Measurements from ENCODE around the gene CREB5.

Gene CREB5

DNA sequence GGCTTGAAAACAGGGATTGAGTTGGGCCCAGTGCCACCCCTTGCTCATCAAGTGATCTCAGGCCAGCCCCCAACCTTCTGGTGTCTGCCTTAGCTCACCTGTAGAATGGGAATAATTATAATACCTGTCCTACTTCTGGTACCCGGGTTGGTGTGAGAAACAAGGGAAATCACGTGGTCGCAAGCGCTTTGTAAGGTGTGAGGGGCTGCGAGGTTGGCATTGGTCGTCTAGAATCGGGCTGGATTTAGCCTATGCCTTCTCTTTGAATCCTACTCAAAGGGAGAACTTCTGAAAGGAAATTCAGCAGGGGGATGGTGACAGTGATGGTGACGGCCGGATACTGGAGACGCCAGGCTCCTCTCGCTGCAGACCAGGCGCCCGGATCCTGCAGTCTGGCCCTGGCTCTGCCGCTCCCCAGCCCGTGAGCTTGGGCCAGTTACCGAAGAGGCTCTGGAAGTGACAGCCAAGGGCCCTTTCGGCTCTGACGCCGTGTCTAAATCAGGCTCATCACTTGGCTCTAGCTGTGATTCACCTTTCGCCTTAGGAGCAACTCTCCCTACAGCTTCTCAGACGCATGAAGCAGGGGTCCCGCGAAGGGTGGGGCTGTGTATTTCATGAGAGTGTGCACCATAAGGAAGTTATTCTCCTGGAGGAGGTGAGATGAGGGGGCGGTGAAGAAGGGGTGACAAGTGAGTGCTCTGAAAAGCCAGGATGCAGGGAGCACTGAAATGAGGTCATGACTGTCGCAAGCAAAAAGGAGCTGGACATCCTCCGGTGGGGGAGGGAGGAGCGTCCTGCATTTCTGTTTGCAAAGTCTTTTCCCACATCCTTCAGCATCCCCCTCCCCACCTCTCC, 4.0 kb upstream of the CREB5 start:
- no peak for DNase-seq (ENCODE audit: low read depth)

DNA sequence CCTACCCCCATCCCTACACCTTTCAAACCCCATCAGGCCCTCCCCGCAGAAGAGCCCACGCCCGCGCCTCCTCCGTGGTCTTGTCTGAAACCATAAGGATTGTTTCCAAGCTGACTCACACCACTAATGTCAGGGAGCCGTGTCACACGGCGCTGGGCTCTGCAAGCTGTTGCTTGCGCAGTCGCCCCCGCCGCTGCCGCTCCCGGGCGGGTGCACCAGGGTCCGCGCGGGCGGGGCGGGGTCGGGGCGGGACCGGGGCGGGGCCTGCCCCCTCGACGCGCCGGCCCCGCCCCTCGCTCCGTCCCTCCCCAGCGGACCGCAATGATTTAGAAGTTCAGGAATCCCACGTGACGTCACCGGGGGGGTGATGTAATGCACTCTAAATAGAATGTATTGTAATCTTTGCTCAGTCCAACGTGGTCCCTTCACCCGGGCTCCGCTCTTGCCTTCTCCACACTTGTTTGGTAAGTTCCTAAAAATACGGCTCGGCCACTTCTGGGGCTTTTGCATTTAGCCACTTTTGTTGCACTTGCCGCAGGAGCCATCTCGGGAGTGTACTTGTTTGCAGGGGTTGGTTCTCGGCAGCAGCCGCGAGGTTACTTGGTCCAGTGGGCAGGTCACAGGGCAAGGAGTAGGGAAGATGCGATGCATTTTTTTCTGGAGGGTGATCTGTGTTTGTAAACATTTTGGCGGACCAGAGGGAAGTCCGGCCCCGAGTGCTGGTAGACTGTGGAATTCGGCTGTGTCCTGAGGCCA, 3.2 kb upstream of the CREB5 start:
- peak; percentile 77 for DNase-seq (ENCODE audit: low read depth)

DNA sequence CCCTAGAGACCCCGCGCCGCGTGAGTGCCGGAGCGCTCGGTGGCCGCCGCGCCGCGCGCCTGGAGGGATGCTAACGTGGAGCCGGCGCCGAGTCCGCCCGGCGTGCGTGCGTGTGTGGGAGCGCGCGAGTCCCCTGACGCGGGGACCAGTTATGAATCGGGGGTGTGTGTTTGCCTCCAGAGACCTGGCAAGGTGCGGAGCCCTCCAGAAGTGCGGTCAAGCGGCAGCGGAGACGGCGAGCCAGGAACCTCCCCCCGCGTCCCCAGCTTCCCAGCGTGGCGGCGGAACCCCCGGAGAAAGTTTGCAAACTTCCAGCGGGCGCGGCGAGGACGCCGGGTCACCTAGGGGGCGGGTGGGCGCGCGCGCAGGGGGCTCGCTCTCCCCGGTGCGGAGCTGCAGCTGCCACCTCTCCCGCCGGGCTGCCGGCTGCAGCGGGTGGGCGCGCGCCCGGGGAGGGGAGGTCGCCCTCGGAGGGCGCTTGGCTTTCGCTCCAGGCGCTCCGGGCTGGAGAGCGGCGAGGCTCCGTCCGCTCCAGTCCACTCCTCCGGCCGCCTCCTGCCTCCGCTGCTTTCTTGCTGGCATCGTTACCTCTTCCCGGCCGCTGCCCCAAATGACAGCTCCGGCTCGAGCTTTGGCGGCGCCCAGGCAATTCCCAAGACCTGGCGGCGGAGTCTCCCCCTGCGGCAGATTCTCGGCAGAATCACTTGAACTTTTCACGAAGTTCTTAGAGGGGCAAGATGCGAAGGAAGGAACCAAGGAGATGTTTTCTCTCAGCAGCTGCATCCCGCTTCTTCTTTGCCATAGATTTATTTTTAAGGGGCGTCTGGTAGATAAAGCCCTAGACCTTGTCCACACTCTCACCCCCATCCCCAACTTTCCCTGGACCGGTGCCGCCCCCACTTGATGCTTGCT, 2.3 kb upstream of the CREB5 start:
- DNase-seq (ENCODE audit: low read depth): no peak

DNA sequence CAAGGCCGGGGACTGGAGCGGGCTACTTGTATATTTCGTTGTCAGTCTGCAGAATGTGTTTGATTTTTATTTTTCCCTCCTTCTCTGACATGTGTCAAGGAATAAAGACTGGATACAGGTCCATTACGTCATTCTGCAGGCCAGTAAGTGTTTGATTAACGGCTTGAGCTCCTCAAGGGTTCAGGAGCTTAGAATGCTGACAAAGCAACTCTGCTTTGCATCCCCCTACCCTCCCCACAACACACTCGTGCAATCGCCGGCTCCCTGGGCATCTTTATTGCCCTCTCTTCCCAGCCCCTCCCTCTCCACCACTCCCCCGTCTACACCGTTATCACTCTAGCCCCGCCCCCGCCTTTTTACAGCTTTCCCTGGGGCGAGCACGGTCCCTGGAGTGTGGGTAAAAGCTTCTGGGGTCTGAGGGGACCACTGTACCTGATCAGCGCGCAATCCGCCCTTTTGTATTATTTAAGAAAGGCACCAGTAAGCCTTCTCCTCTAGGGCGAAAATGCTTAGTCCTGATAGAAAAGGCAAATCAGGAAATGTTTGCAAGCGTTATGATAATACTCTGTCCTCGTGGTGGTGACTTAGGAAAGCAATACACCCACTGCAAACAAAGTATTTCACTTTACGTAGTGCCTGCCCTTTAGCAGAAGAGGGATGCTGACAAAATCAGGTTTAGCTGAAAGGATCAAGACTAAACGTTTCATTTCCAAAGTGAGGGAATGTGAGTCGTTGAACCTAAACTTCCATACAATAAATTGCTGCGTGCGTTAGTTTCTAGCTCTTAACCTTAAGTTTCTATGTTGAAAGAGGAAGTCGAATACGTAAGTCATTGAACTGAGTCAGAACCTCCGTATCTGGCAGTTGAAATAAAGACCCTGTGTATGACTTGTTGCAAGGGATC, 1.4 kb upstream of the CREB5 start:
- no peak for DNase-seq (ENCODE audit: low read depth)

DNA sequence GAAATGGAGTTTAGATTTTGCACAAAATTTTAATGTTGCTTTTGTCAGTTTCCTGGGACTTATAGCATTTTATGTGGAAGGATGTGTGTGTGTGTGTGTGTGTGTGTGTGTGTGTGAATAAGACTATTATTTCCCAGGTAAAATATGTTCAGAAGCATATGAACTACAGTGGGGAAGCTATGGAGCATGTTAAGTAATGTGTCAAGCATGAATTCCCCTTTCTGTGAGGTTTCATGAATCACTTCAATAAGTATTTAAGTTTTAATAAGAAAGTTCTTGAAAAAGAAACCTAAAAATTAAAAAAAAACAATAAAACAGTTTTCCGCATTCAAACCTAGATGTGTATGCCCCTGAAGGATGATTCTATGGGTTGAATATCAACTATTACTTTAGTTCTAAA, 693 bp downstream of the CREB5 start:
- no peak for DNase-seq (ENCODE audit: low read depth)

DNA sequence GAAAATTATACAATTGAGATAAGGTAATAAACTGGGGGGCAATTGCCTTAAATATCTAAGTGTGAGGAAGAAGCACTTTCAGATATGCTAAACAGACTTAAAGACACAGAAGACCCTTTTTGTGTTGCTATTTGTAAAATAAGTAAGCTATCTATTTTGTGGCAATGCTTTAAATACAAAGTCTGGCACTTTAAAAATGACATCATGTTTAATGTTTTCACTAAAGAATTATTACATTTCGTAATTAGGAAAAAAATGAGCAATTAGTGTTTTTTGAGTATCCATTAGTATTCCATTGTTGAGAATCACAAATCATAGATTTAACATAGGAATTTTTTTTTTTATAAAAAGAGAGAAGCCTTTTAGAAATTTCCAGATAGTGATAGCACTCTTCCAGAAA, 2.1 kb downstream of the CREB5 start:
- DNase-seq (ENCODE audit: low read depth): no peak

DNA sequence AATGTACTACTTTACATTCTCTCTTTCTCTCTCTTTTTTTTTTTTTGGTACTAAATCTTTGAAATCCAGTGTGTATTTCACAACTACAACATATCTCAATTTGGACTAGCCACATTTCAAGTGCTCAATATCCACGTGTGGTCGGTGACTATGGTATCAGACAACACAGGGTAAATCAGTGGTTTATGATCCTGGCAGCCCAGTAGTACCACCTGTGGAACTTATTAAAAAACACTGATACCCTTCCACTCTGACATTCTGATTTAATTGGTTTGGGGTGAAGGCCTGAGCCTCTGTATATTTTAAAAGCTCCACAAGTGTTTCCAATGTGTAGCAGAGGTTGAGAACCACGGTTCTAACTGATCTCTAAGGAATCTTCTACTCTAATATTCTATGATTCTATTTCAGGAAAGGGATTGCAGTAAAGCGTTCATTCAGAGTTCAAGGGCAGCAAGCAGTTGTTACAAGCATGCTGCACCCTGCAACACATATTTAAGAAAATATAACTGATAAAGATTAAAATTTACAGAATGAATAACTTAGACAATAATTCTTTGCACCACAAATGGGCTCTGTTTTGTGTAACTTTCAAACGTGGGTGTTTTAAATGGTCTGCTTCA, 5.1 kb downstream of the CREB5 start:
- DNase-seq (ENCODE audit: low read depth): no peak

DNA sequence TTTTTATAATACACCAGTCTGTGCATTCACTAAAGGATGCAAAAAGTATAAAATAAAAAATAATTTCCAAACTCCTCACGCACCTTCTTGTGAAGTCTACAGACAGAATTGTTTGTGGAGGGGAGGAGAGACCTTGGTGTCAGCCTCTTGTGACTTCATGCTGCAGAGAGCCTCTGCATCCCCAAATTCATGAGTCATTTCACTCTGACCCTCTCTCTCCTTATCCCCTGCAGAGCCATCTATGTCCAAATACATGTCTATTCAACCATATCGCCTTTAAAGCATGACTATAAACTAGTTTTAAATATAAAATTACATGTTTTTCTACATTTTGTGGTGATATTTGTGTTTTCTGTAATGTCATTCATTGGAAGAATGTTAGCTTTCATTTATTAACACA, 6.0 kb downstream of the CREB5 start:
- no peak for DNase-seq (ENCODE audit: low read depth)

DNA sequence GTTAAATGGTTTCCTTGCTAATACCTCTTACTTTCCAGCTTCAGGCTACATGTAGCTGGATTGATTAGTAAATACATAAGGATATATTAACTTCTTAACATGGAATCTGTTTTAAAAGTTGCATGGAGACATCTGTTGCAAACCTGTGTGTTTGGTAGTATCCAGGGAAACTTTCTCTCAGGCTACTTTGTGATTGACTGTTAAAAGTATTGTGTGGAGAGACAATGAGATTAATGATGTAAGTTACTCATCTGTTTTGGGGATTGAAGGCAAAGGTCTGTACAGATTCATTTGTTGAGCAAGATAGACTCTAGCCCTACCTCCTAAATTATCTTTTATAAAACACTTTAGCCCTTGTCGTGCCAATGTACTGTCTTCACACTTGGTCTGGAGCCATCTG, 6.6 kb downstream of the CREB5 start:
- no peak for DNase-seq (ENCODE audit: low read depth)

DNA sequence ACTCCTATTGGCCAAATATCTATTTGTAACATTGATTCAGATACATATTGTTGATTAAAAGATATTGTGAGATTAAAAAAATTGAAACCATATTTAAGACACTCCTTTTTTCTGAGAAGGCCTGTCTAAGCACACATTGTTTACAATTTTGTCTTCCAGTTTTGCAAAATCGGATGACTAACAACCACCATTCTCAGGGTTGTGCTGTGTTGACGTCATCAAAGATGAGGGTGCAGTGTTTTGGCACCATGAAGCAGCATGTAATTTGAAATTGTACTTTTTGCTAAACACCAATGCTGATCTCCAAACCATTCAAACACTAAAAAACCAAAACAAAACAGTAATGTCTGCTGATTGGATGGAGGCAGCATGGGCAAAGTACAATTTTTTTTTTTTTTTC, 7.4 kb downstream of the CREB5 start:
- DNase-seq (ENCODE audit: low read depth): no peak

DNA sequence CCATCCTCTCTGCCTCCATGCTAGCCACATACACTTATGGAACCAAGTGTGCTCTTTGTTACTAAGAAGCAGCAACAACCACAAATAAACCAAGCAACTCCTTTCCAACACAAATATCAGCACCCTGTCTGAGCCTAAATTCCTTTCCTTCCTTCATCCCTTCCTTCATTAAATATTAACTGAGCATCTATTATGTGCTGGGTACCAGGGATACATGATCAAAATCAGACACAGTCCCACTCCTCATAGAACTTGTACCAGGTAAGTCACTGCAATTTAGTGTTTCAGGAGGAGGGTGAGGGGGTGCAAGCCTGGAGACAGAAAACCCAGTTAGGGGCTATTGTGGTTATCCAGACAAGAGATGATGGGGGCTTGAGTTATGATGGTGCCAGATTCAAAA, 10.8 kb downstream of the CREB5 start:
- DNase-seq (ENCODE audit: low read depth): no peak

DNA sequence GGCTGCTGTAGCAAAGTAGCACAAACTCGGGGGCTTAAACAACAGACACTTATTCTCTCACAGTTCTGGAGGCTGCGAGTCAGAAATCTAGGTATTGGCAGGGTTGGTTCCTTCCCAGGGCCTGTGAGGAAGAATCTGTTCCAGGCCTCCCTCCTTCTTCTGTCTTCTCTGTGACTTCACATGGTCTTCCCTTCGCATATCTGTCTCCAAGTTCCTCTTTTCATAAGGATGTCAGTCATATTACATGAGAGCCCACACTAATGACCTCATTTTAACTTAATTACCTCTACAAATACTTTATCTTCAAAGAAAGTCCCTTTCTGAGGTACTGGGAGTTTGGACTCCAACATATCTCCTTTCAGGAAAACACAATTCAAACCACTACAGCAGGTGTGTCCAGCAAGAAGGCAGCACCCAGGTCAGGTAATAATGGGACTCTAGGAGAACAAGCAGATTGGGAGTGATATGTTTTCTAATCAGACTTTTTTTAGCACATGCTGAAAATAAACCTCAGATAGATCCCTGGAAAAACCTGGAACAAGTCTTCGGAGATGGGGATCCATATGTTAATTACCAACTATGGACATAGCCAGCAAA, 11.7 kb downstream of the CREB5 start:
- DNase-seq (ENCODE audit: low read depth): no peak

DNA sequence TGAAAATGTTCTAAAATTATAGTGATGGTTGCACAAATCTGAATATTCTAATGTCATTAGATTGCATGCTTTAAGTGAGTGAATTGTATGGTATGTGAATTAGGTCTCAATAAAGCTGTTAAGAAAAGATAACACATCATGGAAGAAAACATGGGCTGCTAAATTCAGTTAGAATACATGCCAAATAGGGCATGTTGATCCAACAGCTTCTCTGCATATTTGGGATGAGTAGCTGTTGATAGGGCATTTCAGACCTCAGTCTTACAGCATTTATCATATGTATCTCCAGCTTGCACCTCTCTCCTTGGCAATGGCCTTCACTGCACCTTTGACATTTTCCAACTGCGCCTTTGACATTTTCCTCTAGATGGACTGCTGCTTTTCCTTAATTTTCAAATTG, 13.2 kb downstream of the CREB5 start:
- no peak for DNase-seq (ENCODE audit: low read depth)

DNA sequence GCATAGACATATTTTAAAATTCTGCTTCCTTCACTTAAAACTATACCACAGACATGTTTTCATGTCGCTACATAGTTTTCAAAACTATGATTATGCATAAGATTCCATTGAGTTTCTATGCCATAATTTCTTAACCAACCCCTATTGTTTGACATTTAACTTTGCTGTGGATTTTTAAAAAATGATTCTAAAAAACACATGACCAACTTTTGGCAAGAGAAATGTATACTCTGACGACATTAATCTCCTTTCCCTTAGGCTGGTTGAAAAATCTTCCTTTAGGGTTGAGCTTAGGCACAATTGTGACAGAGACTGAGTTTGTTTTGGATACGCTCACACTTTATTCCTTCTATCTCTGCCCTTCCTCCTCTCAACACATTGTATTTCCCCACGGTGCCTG, 14.9 kb downstream of the CREB5 start:
- no peak for DNase-seq (ENCODE audit: low read depth)

DNA sequence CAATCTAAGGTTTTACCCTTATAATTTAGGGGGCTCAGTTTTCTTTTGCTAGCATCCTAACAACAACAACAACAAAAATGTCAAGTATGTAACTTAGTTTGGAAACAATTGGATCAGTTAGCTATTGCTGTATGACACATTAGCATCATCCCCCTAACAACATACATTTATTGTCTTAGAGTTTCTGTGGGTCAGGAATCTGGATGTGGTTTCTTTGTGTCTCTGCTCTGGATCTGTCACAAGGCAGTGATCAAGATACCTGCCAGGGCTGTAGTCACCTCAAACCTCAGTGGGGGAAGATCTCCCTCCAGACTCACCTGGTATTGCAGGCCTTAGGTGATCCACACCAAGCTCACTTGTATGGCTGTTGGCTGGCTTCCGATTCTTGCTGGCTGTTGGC, 18.3 kb downstream of the CREB5 start:
- no peak for DNase-seq (ENCODE audit: low read depth)

DNA sequence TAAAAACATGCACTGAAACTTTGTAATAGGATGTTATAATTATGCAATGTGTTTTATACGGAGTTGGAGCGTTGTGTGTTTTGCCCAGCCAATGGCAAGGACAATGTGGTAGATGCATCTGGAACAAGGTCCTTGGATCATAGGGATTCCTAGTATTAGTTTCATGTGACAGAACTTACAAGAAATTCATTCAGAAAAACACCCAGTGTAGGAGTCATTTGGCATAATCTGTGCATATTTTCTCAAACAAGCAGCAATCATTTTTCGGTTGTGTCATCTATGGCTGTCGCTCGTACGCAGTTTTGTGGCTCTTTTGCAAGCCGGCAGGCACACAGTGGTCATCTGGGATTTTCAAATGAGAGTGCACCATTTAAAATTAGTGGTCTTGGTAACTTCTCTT, 19.8 kb downstream of the CREB5 start:
- no peak for DNase-seq (ENCODE audit: low read depth)

DNA sequence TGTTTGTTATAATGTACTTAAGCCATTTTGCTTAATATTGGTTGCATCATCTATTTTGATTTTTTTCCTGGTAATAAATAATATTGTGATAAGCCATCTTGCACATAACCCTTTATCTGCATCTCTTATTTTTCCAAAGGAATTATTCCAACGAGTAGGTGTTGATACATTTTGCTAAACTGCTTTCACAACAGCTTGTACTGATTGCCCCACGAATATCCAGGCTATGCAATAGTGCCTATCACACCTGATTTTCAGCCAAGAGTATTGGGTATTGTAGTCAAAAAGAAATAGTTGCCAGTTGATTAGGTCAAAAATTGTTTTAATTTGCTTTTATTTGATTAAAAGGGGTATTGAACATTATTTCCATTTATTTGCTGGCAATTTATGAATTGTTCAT, 20.7 kb downstream of the CREB5 start:
- no peak for DNase-seq (ENCODE audit: low read depth)

DNA sequence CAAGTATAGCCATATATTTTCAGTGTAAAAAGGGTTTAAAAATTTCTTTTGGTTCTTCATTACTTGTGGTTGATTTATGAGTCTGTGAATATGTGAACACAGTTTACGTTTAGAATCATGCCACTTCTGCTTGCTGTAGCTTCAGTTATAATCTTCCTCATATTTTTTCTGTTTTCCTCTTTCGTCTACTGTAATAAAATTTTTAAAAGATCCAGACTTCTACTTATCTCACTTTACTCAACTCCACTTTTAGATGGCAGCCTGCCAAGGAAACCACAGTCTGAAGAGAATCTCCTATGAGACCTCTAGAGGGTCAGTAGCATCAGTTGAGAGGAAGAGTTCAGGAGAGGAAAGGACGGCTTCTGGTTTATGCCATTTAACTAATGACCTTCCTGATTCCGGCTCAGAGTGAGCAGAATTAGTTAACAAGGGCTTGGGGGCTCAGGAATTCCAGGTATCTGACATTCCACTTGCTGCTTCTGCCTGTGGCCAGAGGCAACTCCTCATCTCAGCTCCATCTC, 21.4 kb downstream of the CREB5 start:
- no peak for DNase-seq (ENCODE audit: low read depth)

DNA sequence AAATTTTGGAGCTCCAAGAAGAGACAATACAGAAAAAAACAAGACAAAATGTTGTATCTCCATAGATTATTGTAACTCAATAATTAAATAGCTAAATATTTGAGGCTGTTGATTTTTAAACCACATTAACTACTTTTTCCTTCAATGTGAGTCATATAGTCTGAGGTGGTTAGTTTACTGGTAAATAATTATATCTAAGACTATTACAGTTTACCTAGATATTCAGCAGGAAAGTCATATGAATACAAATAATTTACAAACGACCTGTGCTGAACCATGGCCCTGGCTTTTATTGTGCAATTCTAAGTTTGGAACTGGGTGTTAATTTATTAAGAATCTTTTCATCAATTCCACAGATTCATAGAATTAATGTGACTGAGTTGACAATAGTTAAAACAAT, 22.2 kb downstream of the CREB5 start:
- no peak for DNase-seq (ENCODE audit: low read depth)

DNA sequence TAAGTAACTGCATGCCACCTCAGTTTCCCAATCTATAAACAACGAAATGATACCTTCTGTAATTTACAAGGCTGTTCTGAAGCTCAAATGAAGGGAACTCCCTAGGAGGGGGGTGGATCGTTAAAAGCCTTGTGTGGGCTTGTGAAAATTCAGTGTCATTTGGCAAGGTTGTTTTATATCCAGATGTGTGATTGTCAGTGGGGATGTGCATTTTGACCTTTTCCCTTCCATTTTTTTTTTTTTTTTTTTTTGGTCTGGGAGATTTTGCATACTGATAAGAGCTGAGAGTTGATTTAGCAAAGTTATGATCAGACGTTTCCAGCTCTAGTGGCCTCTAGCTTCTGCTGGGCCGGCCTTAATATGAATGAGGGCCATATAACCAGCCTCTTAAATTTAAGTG, 22.8 kb downstream of the CREB5 start:
- DNase-seq (ENCODE audit: low read depth): no peak
